Measurements from ENCODE around the gene LAMB4. TPM values are rescaled to one million over a fixed set of nuclear protein-coding genes. Genes with fewer than 3 reads are reported as not detected.

The LAMB4 gene
- total RNA-seq, 3 donors from 2014 or later (not counting 1 experiment from before 2014, with no cell fraction given) = not detected

DNA sequence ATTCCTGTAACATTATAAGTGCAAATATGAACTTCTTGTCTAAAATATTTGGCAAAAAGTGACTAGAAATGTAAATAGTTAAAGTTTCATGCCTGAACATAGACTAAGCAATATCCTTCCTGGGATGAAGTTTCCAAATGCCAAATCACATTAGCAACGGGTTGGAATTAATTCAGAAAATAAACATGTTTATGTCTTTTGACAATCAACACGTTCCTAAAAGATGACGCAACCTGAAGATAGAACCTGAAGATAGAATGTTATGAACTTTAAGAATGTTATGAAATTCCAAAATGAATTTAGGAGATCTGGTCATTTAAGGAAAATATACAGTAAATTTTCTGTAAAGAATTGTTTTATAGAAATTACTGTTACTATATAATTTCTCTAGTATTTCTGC is 9.2 kb downstream of the LAMB4 start:
- intact Hi-C loops (cut with micrococcal nuclease) = no loop called here
- Histone ChIP-seq H3K36me3 (ENCODE audit: control insufficient read depth, insufficient read depth, low read length) (no peaks in the 10 kb centered on the region), H3K27ac (ENCODE audit: low read length) (no peak overlapping the region), H3K4me1 (ENCODE audit: control insufficient read depth, insufficient read depth, low read length) (no peaks in the 10 kb centered on the region), H3K27me3 (ENCODE audit: control insufficient read depth, insufficient read depth, low read length) (no peaks in the 10 kb centered on the region), H3K4me3 (ENCODE audit: low read length) (no peak overlapping the region), H3K9me3 (ENCODE audit: control insufficient read depth, insufficient read depth, low read length) (no peaks in the 10 kb centered on the region)
- Mint-ChIP-seq H3K4me1 (no peaks in the 10 kb centered on the region), H3K36me3 (no peaks in the 10 kb centered on the region), H3K9me3 (no peaks in the 10 kb centered on the region), H3K27me3 (ENCODE audit: low read depth in 2 of 2) (no peaks in the 10 kb centered on the region), H3K4me3 (no peak overlapping the region), H3K27ac (no peak overlapping the region)
- 93% methylated on average over 3 of the region's 3 CpGs for WGBS (ENCODE audit: insufficient coverage)
- ATAC-seq (no peak), DNase-seq (no peak)
- no peak for TF ChIP-seq CTCF (IDR thresholded peaks at IDR 0.05)

- Mint-ChIP-seq H3K27ac (no peak overlapping the region), H3K4me3 (no peak overlapping the region), H3K36me3 (no peaks in the 10 kb centered on the region), H3K4me1 (no peaks in the 10 kb centered on the region), H3K27me3 (ENCODE audit: low read depth in 2 of 2) (no peaks in the 10 kb centered on the region), H3K9me3 (no peaks in the 10 kb centered on the region)
- H3K4me1 ChIP-seq (ENCODE audit: control insufficient read depth, insufficient read depth, low read length) = no peaks in the 10 kb centered on the region
- H3K4me3 ChIP-seq (ENCODE audit: low read length) = no peak overlapping the region
- no peaks in the 10 kb centered on the region for H3K9me3 ChIP-seq (ENCODE audit: control insufficient read depth, insufficient read depth, low read length)
- ATAC-seq (no peak), DNase-seq (no peak)
- H3K36me3 ChIP-seq (ENCODE audit: control insufficient read depth, insufficient read depth, low read length) = no peaks in the 10 kb centered on the region
- no peak for TF ChIP-seq CTCF (IDR thresholded peaks at IDR 0.05)
- intact Hi-C loops (cut with micrococcal nuclease) = no loop called here
- H3K27me3 ChIP-seq (ENCODE audit: control insufficient read depth, insufficient read depth, low read length) = no peaks in the 10 kb centered on the region
- no CpG with 5 or more reads among the region's 3 CpGs for WGBS (ENCODE audit: insufficient coverage)
- no peak overlapping the region for H3K27ac ChIP-seq (ENCODE audit: low read length)
Measured at GRCh38 chr7:108120196-108120595, 10.0 kb downstream of the LAMB4 start.

GRCh38 chr7:108118959-108119358 is 11.2 kb downstream of the LAMB4 start:
- intact Hi-C loops (cut with micrococcal nuclease) = no loop called here

More at GRCh38 chr7:108118959-108119358, 11.2 kb downstream of the LAMB4 start:
- 80% methylated on average over 1 of the region's 2 CpGs for WGBS (ENCODE audit: insufficient coverage)
- no peak for TF ChIP-seq CTCF (IDR thresholded peaks at IDR 0.05)
- no peaks in the 10 kb centered on the region for H3K27me3 ChIP-seq (ENCODE audit: control insufficient read depth, insufficient read depth, low read length)
- H3K4me1 Mint-ChIP-seq = no peaks in the 10 kb centered on the region
- H3K4me3 ChIP-seq (ENCODE audit: low read length) = no peak overlapping the region
- no peaks in the 10 kb centered on the region for H3K27me3 Mint-ChIP-seq (ENCODE audit: low read depth in 2 of 2)
- H3K36me3 ChIP-seq (ENCODE audit: control insufficient read depth, insufficient read depth, low read length) = no peaks in the 10 kb centered on the region
- no peaks in the 10 kb centered on the region for H3K4me1 ChIP-seq (ENCODE audit: control insufficient read depth, insufficient read depth, low read length)
- no peak overlapping the region for H3K27ac Mint-ChIP-seq
- H3K4me3 Mint-ChIP-seq = no peak overlapping the region
- H3K9me3 Mint-ChIP-seq = no peaks in the 10 kb centered on the region
- H3K27ac ChIP-seq (ENCODE audit: low read length) = no peak overlapping the region
- H3K36me3 Mint-ChIP-seq = no peaks in the 10 kb centered on the region
- H3K9me3 ChIP-seq (ENCODE audit: control insufficient read depth, insufficient read depth, low read length) = no peaks in the 10 kb centered on the region
- ATAC-seq (no peak), DNase-seq (no peak)
